Keratinocyte (primary cell): ENCODE measurements around the gene OR5M10.

Experiments used
- EZH2 ChIP-seq: IDR thresholded peaks from one replicate; pipeline ENCODE4 v1.6.1; 2012; ENCODE audit warnings: inconsistent platforms, mild to moderate bottlenecking, low read length, moderate library complexity
- TF ChIP-seq, protein P1 (sequence below), 3 experiments: IDR thresholded peaks in 1 of 3; conservative IDR thresholded peaks in 1 of 3; optimal IDR thresholded peaks in 1 of 3; 2 replicates in 2 of 3; 3 replicates in 1 of 3; pipeline versions ENCODE3 to v1.5.1; 2011; ENCODE audit warnings: low read length in 3 of 3, mild to moderate bottlenecking in 3 of 3, moderate library complexity in 2 of 3, control low read depth in 1 of 3, inconsistent platforms in 1 of 3; ENCODE audit not compliant: insufficient read depth in 2 of 3; ENCODE audit errors: extremely low read depth in 1 of 3

DNA sequence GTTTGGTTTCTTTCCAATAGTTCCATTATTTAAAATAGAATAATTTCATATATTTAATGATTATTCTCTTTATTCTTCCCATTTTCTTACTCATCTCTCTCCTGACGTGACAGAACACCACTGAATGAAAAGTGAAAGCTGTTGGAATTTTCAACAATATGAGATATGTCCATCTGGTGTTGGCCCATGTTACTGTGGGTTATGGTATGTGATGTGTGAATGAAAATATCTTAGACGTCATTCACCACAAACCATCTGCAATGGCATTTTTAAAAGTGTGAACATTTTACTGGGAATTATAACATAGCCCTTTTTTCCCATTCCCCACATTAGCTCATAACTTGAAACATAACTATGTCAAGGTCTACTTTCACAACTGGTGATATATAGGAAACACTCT, 48.4 kb upstream of the OR5M10 start:
- TF ChIP-seq, protein P1, sequence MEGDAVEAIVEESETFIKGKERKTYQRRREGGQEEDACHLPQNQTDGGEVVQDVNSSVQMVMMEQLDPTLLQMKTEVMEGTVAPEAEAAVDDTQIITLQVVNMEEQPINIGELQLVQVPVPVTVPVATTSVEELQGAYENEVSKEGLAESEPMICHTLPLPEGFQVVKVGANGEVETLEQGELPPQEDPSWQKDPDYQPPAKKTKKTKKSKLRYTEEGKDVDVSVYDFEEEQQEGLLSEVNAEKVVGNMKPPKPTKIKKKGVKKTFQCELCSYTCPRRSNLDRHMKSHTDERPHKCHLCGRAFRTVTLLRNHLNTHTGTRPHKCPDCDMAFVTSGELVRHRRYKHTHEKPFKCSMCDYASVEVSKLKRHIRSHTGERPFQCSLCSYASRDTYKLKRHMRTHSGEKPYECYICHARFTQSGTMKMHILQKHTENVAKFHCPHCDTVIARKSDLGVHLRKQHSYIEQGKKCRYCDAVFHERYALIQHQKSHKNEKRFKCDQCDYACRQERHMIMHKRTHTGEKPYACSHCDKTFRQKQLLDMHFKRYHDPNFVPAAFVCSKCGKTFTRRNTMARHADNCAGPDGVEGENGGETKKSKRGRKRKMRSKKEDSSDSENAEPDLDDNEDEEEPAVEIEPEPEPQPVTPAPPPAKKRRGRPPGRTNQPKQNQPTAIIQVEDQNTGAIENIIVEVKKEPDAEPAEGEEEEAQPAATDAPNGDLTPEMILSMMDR (optimal IDR thresholded peaks at IDR 0.05 in 1 of 3, IDR thresholded peaks at IDR 0.05 in 1 of 3, conservative IDR thresholded peaks at IDR 0.05 in 1 of 3; ENCODE audit: extremely low read depth in 1 of 3, insufficient read depth in 2 of 3, low read length in 3 of 3): no peak
- no peak for TF ChIP-seq EZH2
